ENCODE data around the gene RIMS1.

The RIMS1 gene

DNA sequence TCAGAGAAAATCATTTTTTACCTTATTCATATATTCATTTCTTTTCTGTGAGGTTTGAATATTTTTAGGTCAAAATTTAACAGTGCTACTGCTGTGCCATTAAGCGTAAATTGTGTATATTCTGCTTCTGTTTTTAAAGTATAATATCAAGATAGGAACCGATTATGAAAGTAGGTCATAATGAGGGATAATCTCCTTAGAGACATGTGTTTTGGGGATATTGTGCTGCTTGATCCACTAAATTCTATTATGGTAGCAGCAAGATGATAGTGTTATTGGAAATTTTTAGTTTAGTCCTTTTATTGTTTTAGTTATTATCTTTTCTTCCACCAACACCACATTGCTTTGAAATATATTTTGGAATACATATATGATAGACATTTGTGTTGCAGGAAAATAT, 244.0 kb downstream of the RIMS1 start:
- DNase-seq = no peak

DNA sequence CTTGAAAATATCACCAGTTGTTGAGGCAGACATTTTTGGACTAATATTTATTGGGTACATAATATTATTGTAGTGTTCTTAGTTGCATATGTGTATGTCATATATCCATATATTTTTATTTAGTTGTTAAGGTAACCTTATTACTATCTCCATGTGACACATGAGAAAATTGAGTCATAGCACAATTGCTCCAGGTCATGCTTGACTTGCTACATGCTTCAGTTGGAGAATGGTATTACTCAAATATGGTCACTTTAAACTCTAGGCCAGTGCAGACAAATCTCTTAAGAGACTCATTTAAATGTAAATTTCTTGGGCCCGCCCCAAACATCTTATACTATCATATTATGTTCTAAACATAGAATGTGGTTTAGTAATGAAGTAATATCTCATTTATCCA, 246.1 kb downstream of the RIMS1 start:
- no peak for DNase-seq

GRCh38 chr6:72132851-72133250, 246.5 kb downstream of the RIMS1 start:
- no peak for DNase-seq

- no peak for DNase-seq
These were observed 247.0 kb downstream of the RIMS1 start for GRCh38 chr6:72133324-72133723.

- peak; percentile 37 to 43 for DNase-seq
These were observed 254.4 kb downstream of the RIMS1 start for GRCh38 chr6:72140795-72141194.

DNA sequence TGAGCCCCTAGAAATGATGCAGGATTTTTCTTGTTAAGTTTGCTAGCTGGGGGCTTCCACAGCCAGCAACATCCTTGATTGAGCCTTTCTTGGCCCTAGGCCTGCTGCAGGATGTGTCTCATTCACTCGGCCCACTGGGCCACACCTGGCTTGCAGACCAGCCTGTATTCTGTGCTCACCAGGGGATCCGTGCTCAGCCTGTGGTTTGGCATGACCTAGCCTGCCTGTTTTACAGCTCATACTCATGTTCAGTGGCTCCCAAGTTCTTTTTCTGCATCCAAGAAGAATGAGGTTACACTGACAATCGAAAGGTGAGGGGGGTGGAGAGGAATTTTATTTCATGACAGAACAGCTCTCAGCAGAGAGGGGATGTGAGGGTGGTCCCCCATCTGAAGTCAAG, 263.4 kb downstream of the RIMS1 start:
- DNase-seq = no peak

- DNase-seq = peak; percentile 39 to 49
These were observed 265.4 kb downstream of the RIMS1 start for GRCh38 chr6:72151742-72152141.

DNA sequence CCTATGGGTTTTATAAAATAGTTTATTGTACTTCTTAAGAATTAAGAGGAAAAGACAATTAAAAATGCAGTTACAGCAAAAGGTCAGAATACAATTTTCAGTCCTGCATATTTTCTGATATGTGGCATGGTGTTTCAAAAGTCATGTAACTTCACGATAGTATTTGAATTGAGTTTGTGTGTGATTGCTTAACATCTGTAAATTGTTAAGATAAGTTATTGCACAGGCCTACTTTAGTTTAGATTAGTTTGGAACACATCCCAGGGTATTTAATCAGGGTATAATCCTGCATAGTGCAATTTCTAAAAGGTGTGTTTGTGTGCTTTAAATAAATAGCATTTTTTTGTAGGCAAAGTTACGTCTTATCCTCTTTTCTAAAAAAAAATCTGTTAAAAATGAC, 289.6 kb downstream of the RIMS1 start:
- no peak for DNase-seq

GRCh38 chr6:72182337-72183246, 296.2 kb downstream of the RIMS1 start:
- no peak for DNase-seq

GRCh38 chr6:72203983-72204382, 317.6 kb downstream of the RIMS1 start:
- no peak for DNase-seq

DNA sequence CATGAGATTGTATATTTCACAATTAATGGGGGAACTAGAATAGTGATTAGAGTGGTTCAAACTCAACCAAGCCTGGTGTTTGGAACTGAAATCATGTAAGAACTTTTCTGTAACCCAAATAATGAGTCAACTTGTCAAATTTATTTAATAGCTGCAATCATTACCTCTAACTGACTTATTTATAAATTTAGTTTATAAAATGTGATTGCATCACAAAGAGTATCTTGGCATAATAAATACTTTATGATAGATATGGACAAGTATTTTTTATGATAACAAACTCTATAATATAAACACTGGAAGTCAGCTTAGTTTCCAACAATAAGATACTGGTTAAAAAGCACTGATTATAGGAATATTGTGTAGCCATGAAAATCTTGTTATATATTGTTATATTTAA, 319.1 kb downstream of the RIMS1 start:
- no peak for DNase-seq

- DNase-seq = no peak
These were observed 320.3 kb downstream of the RIMS1 start for GRCh38 chr6:72206606-72207005.

DNA sequence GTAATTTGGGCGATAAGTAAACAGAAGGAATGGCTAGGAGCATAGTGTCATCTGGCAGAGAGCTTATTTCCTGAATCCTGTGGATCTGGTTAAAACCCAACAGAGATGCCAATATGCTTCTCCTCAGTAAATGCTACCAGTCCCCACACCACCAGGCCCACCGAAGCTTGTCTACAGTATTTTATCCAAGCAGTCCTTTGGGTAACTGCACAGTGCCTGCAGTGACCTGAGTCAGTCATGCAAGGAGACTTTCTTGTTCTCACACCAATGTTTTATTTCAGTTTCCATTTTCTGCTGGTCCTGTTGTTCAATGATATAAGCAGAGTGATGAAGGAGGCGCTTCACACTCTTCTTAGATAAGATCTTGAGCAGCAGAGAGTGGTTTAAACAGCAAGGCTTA, 326.3 kb downstream of the RIMS1 start:
- no peak for DNase-seq

DNA sequence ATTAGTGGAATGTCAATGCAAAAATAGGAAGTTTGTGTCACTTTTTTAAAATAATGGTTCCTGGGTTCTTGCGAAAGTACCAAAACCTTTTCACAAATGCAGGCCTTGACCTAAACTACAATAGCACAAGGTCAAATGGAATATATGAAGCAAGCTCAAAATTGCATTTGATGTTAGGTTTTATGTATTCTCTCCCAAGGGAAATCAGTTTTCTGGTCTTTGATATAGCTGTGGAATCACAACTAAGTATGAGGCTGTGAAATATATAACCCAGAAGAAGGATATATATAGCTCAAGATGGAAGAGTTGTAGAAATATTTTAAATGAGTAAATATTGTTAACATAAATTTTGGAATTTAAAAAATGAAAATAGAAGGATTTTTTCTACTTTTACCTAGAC, 327.3 kb downstream of the RIMS1 start:
- no peak for DNase-seq

DNA sequence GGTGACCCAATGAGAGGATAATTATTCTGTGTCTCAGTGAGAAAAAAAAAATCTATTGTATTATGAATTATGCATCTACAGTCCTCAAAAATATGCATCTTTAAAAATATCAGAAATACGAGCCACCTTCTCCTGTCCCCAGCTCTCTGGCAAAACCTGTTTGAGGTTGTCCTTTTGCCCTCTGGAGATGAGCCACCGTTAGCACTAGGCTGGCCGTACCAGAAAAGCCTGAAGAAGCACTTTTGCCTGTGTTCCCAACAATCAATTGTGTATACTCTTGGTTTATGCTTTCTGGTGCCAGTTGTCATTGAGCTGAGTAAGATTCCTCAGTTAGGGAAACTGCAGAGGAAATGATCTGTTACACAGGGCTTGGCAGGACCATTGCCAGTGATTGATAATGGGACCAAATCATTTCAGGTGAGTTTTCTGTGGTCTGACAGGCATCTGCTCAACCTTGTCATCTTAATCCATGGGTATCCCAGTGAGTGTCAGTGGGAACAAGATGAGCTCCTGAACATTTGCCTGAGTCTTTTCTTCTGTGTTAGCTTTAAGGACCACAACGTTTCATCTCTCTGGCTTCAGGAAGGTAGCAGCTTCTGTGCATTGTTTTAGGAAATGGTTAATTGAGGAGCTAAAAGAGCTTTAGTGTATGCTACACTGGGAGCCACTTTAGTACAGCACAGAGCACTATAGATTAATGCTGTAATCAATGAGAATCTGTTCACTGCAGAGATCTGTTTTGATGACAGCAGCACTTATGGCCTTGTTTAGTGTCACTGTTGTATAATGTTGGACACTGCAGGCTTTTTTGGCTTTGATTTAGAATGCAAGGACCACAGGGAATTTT, 330.1 kb downstream of the RIMS1 start:
- DNase-seq = no peak

- DNase-seq = no peak
These were observed 331.3 kb downstream of the RIMS1 start for GRCh38 chr6:72217626-72218025.

DNA sequence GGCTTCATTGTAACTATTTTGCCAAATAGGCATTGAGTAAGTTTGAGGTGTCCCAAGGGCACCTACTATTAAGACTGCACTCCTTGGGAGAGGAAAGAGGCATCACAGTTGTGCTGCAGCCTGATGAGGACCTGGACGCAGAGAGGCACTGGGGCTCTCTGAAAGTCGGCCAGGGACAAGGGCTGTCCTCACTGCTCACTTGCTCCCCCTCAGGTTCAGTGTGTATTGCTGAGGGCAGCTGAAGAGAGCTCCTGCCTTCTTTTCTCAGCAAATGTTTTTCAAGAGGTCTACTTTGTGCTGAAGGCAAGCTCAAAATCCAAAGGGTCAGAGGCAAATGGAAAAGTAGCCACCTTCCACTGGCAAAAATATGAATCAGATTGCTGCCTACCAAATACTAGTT, 331.8 kb downstream of the RIMS1 start:
- peak; percentile 74 to 83 for DNase-seq

DNA sequence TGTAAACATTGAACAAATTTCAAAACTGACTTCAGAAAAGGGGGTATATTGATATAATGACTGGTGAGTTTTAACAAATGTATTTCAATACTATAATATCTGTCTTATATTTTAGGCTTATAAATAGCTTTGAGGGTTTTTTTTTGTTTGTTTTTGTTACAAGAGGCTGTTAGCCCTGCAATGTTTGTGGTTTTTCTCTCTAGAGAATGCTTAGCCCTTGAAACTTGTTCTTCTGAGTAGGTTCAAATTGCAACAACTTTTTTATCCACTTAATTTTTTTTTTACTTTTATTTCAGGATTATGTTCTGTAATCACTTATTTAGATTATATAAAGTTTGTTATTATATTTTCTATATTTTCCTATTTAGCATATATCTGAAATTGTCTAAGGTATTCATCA, 333.2 kb downstream of the RIMS1 start:
- DNase-seq = no peak

DNA sequence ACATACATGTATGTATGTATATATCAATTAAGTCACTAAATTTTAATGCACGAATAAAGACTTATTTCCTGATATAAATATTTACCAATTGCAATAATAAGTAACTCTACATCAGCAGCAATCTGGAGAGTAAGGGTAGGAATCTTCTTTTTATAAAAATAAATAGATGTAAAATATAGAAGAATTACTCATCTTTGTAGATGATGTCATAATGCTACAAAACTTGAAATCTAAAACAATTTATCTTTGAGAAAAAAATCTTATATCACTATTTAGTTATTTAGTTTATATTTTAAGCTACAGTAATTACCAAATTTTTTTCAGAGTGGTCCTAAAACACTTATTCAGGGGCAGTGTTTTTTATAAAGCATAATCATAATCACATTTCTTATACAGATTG, 351.7 kb downstream of the RIMS1 start:
- no peak for DNase-seq

DNA sequence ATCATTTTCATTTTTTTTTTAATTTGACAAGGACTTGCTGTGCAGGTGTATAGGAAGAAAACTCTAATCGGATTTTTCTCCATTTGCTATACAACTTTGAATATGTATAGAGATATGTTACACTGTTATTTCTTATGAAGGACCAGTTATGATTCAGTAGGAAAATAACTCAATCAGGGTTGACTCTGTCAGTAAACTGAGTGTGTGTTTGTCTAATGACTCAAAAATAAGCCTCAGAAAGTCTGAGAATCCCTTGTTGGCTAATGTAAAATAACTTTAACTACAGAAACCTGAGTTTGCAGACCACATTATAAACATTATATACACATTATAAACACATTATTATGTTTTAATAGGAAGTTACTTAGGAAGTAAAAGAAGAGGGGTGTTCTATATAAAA, 352.6 kb downstream of the RIMS1 start:
- no peak for DNase-seq

- no peak for DNase-seq
These were observed 359.2 kb downstream of the RIMS1 start for GRCh38 chr6:72245565-72245964.

DNA sequence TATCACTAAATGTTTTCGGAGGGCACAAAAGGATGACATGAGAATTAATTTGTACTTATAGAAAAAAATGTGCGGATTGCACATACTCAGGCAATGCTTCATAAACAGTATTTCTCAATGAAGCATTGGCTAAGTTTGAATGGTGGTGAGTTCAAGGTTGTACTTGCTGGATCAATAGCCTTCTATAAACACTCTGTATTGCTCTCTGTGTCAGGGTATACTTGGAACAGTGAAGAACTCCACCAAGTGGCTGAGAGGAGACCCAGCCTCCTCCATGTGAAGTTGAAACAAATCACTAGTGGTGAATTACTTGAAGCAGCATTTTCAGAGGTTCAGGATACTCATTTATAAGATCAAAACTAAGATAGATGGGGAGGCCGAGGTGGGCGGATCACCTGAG, 360.6 kb downstream of the RIMS1 start:
- peak; percentile 5 to 31 for DNase-seq

GRCh38 chr6:72248621-72249020, 362.3 kb downstream of the RIMS1 start:
- DNase-seq = no peak

DNA sequence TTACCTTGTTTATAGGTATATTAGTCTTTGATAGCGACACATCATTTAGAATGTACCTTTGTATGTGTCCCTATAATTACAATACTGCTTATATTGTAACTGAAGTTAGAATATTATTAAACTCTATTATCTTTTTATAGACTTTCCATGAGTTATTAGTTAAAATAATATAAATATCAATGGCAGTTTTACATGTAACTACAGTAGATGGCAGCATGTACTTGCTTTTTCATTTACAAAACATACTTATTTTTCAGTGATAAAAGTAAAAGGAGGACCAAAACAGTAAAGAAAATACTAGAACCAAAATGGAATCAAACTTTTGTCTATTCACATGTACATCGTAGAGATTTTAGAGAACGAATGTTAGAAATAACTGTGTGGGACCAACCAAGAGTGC, 364.3 kb downstream of the RIMS1 start:
- no peak for DNase-seq

Data from Kasumi-1 (cell line).